GM12878 (cell line): Measurements from ENCODE around the gene ZNF836. TPM values are rescaled to one million over a fixed set of nuclear protein-coding genes. Genes with fewer than 3 reads are reported as not detected.

Experiments used
- ATAC-seq: fragments of 200-7000 bp; cut with Tn5 transposase; 3 replicates; pipeline ENCODE4 v1.9.1; 2020; ENCODE audit warnings: mild to moderate bottlenecking, moderate library complexity
- BruUV-seq: library from RNA; stranded (reverse); fragments of 400-500 nt; replicated peaks from 2 replicates; lab custom pipeline; 2021; lab: Mats Ljungman, UMichigan
- CTCF ChIA-PET: fragments of 300-600 bp; sonication (Branson Sonifier 250); formaldehyde crosslinking; extraction: SDS; loops from one replicate; lab custom pipeline; 2021; ENCODE audit warnings: inconsistent platforms; lab: Yijun Ruan, JAX
- POLR2A ChIA-PET: fragments of 350-600 bp; formaldehyde crosslinking; extraction: SDS; loops from one replicate; lab custom pipeline; 2021; ENCODE audit warnings: inconsistent platforms; lab: Charles Lee
- RAD21 ChIA-PET: fragments of 300-600 bp; sonication (Branson Sonifier 250); formaldehyde crosslinking; loops from one replicate; lab custom pipeline; 2023; ENCODE audit warnings: antibody characterized with exemption; ENCODE audit not compliant: unreplicated experiment; lab: Charles Lee
- SMC1A ChIA-PET: fragments of 300-600 bp; sonication (Branson Sonifier 250); formaldehyde crosslinking; loops from one replicate; lab custom pipeline; 2023; ENCODE audit not compliant: unreplicated experiment, uncharacterized antibody; lab: Charles Lee
- DNase-seq: peaks from one replicate; pipeline ENCODE4 v3.0.0-alpha.2; 2011; ENCODE audit warnings: low read depth, low spot score
- FAIRE-seq: peaks from 3 replicates; lab custom pipeline; 2011; peaks lifted over from hg19 to GRCh38; lab: Jason Lieb, UNC
- H2AFZ ChIP-seq: 2 replicates; pipeline ENCODE4 v1.6.0; 2011; ENCODE audit warnings: low read depth, low read length, control low read depth; ENCODE audit not compliant: control insufficient read depth
- H3K27ac ChIP-seq: 2 replicates; pipeline ENCODE4 v1.5.1; 2011; ENCODE audit warnings: control low read depth; ENCODE audit not compliant: control insufficient read depth, insufficient read depth
- H3K27me3 ChIP-seq, 2 experiments: replicated peaks in 1 of 2; 2 replicates each; pipeline versions ENCODE4 v1.6.0 to v1.6.1; 2011; ENCODE audit warnings: low read length in 1 of 2; ENCODE audit not compliant: control insufficient read depth in 2 of 2, insufficient read depth in 2 of 2
- H3K36me3 ChIP-seq, 2 experiments: 2 replicates each; pipeline ENCODE4 v1.5.1; 2011; ENCODE audit warnings: low read length in 1 of 2; ENCODE audit not compliant: control insufficient read depth in 2 of 2, insufficient read depth in 2 of 2
- H3K4me1 ChIP-seq: 2 replicates; pipeline ENCODE4 v1.6.1; 2011; ENCODE audit warnings: mild to moderate bottlenecking, low read length, moderate library complexity, mixed read lengths; ENCODE audit not compliant: control insufficient read depth, insufficient read depth
- H3K4me2 ChIP-seq: 2 replicates; pipeline ENCODE4 v1.6.0; 2011; ENCODE audit warnings: control low read depth; ENCODE audit not compliant: control insufficient read depth, insufficient read depth
- H3K4me3 ChIP-seq: fragments of 200-600 bp; sonication (generic); 2 replicates; pipeline ENCODE4 v1.5.1; 2016
- H3K79me2 ChIP-seq: 2 replicates; pipeline ENCODE4 v1.6.0; 2011; ENCODE audit warnings: low read length; ENCODE audit not compliant: control insufficient read depth, insufficient read depth
- H3K9ac ChIP-seq: 2 replicates; pipeline ENCODE4 v1.8.0; 2011; ENCODE audit warnings: low read length, control low read depth, mixed read lengths; ENCODE audit not compliant: control insufficient read depth, insufficient read depth
- H3K9me3 ChIP-seq: replicated peaks from 3 replicates; pipeline ENCODE4 v1.5.1; 2011; ENCODE audit warnings: mild to moderate bottlenecking, low read length; ENCODE audit not compliant: control insufficient read depth, insufficient read depth
- H4K20me1 ChIP-seq: 2 replicates; pipeline ENCODE4 v1.6.0; 2011; ENCODE audit not compliant: control insufficient read depth, insufficient read depth
- BMI1 ChIP-seq: fragments of 450-650 bp; IDR thresholded peaks from 2 replicates; pipeline ENCODE4 v1.6.1; 2016; ENCODE audit warnings: mild to moderate bottlenecking, moderate library complexity, borderline replicate concordance
- MTA2 ChIP-seq: fragments of 450-650 bp; IDR thresholded peaks from 2 replicates; pipeline ENCODE4 v1.6.1; 2016; ENCODE audit warnings: low read depth, mild to moderate bottlenecking, moderate library complexity
- PML ChIP-seq: IDR thresholded peaks from 2 replicates; pipeline ENCODE4 v1.6.1; 2012; ENCODE audit warnings: low read length, inconsistent platforms
- POLR2A ChIP-seq: IDR thresholded peaks from 2 replicates; pipeline ENCODE4 v1.6.1; 2011; ENCODE audit warnings: low read depth, mild to moderate bottlenecking, low read length
- POLR2AphosphoS2 ChIP-seq: IDR thresholded peaks from 2 replicates; pipeline ENCODE4 v1.6.1; 2011; ENCODE audit warnings: low read depth, mild to moderate bottlenecking, low read length, improper control_type of control experiment, moderate library complexity
- RUNX3 ChIP-seq: IDR thresholded peaks from 2 replicates; pipeline ENCODE4 v1.6.1; 2012; ENCODE audit warnings: low read length, inconsistent platforms
- SUZ12 ChIP-seq: fragments of 200-600 bp; sonication (generic); IDR thresholded peaks from one replicate; pipeline ENCODE4 v1.6.1; 2018; ENCODE audit warnings: antibody characterized with exemption, mild to moderate bottlenecking; ENCODE audit not compliant: unreplicated experiment
- TAF1 ChIP-seq: IDR thresholded peaks from 2 replicates; pipeline ENCODE4 v1.6.1; 2011; ENCODE audit warnings: mild to moderate bottlenecking, low read depth, low read length, borderline replicate concordance
- TCF3 ChIP-seq: IDR thresholded peaks from 2 replicates; pipeline ENCODE4 v1.6.1; 2012; ENCODE audit warnings: low read depth, mild to moderate bottlenecking, low read length, borderline replicate concordance; ENCODE audit not compliant: insufficient read depth
- ZBED1 ChIP-seq: IDR thresholded peaks from 2 replicates; pipeline ENCODE4 v1.6.1; 2016; ENCODE audit warnings: borderline replicate concordance
- WGBS: methylation state at CpG from one replicate; pipeline ENCODE4 v1.1.6; 2016; ENCODE audit warnings: low lambda C conversion rate; ENCODE audit not compliant: insufficient replicate concordance, insufficient coverage; ENCODE audit errors: missing lambda C conversion rate; 5-methylcytosine and 5-hydroxymethylcytosine counted together
- in situ Hi-C: fragments of 300-500 bp; cut with MboI; formaldehyde crosslinking; loops from 9 replicates; pipeline ENCODE4 v1.14.3; 2018; ENCODE audit warnings: mixed read lengths
- intact Hi-C: fragments of 100-400 bp; cut with micrococcal nuclease; formaldehyde crosslinking; loops from one replicate; pipeline ENCODE4 v1.14.2; 2022; ENCODE audit not compliant: unreplicated experiment
- polyA plus RNA-seq, 11 experiments: library from polyadenylated mRNA; depleted of rRNA in 4 of 11; unstranded in 6 of 11; stranded (reverse) in 5 of 11; fragments of >200 nt; fragmentation: Nextera tagmentation in 4 of 11; fragmentation: Illumina TruSeq in 1 of 11; extraction: Ambion mirVana in 4 of 11; extraction: Trizol in 1 of 11; gene quantifications; 1 replicate in 1 of 11; 2 replicates in 10 of 11; pipeline versions ENCODE4 v1.2.1 to v1.2.3, GENCODE V29; 2011 to 2016; ENCODE audit warnings: inconsistent platforms in 2 of 11, missing spikeins in 2 of 11, low read depth in 1 of 11
- total RNA-seq, 4 experiments: library from RNA; depleted of rRNA in 3 of 4; stranded (reverse); fragments of >200 nt in 3 of 4; fragmentation: Illumina TruSeq in 1 of 4; extraction: Trizol in 1 of 4; gene quantifications; 2 replicates each; pipeline versions ENCODE4 v1.2.1 to v1.2.3, GENCODE V29; 2013 to 2021
- TF ChIP-seq, protein P1 (sequence below): fragments of 450-650 bp; IDR thresholded peaks from 2 replicates; pipeline ENCODE4 v1.6.1; 2016; ENCODE audit warnings: mild to moderate bottlenecking
- TF ChIP-seq, protein P2 (sequence below): IDR thresholded peaks from 2 replicates; pipeline ENCODE4 v1.6.1; 2012; ENCODE audit warnings: low read depth, low read length, improper control_type of control experiment

Gene ZNF836
- total and polyA plus RNA-seq, 10 of the 15 experiments (the other 5 are each of a cell fraction or from before 2014, with no cell fraction given), result 4.5 to 9.2 (median 6.2) TPM

DNA sequence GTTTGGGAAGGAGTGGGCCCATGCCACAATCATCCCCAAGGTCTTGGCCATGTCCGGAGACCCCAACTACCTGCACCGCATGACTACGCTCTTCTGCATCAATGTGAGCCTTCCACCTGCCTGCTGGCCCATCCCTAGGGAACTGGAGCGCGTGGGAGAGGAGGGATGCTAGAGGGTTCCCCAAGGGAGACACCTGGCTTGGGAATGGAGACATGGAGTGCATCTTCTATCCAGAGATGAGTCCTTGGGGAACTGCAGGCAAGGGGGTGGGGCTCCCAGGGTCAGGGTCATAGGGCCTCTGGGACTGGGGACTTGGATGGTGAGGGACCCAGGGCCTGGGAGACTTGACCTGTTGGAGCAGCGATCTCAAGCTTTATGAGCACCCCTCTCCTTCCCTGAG lies 49.6 kb upstream of the ZNF836 start:
- intact Hi-C loops, result no loop called here
- BruUV-seq, result no TSS peak

DNA sequence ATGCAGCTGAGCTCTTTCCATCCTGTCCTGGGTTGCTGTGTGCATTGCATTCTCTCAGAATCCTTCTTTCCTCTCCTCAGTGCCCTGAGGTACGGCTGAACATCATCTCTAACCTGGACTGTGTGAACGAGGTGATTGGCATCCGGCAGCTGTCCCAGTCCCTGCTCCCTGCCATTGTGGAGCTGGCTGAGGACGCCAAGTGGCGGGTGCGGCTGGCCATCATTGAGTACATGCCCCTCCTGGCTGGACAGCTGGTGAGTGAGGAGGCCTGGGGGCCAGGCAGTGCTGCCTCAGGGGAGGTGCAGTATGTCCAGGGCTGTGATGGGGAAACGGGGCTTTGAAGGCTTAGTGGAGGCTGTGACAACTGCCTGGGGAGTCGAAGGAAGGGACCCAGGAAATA lies 48.2 kb upstream of the ZNF836 start:
- Histone ChIP-seq H3K79me2 (no peaks in the 10 kb centered on the region), H2AFZ (no peak overlapping the region), H3K36me3 (peaks cover 46 to 64% of the 10 kb centered on the region in 2 experiments), H3K27me3 (no peaks in the 10 kb centered on the region), H4K20me1 (no peaks in the 10 kb centered on the region), H3K4me1 (no peaks in the 10 kb centered on the region), H3K4me2 (no peak overlapping the region), H3K9me3 (no peaks in the 10 kb centered on the region; the same call in 2 of the 3 replicates), H3K4me3 (no peak overlapping the region), H3K27ac (no peak overlapping the region), H3K9ac (no peak overlapping the region)
- RAD21 ChIA-PET, result no interaction called here
- TF ChIP-seq, protein P1, sequence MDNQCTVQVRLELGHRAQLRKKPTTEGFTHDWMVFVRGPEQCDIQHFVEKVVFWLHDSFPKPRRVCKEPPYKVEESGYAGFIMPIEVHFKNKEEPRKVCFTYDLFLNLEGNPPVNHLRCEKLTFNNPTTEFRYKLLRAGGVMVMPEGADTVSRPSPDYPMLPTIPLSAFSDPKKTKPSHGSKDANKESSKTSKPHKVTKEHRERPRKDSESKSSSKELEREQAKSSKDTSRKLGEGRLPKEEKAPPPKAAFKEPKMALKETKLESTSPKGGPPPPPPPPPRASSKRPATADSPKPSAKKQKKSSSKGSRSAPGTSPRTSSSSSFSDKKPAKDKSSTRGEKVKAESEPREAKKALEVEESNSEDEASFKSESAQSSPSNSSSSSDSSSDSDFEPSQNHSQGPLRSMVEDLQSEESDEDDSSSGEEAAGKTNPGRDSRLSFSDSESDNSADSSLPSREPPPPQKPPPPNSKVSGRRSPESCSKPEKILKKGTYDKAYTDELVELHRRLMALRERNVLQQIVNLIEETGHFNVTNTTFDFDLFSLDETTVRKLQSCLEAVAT, result no peak
- TF ChIP-seq TAF1 (no peak), BMI1 (no peak), SUZ12 (no peak), MTA2 (no peak), POLR2AphosphoS2 (no peak), ZBED1 (no peak), RUNX3 (no peak), TCF3 (no peak)
- TF ChIP-seq, protein P2, sequence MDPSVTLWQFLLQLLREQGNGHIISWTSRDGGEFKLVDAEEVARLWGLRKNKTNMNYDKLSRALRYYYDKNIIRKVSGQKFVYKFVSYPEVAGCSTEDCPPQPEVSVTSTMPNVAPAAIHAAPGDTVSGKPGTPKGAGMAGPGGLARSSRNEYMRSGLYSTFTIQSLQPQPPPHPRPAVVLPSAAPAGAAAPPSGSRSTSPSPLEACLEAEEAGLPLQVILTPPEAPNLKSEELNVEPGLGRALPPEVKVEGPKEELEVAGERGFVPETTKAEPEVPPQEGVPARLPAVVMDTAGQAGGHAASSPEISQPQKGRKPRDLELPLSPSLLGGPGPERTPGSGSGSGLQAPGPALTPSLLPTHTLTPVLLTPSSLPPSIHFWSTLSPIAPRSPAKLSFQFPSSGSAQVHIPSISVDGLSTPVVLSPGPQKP, result no peak
- DNase-seq (no peak), ATAC-seq (no peak), FAIRE-seq (no peak)
- intact Hi-C loops, result no loop called here
- 93% methylated on average over 8 of the region's 8 CpGs for WGBS
- in situ Hi-C loops, result no loop called here
- SMC1A ChIA-PET, result no interaction called here
- no TSS peak for BruUV-seq
- CTCF ChIA-PET, result no interaction called here
- POLR2A ChIA-PET, result no interaction called here

More for the DNA sequence above, 49.6 kb upstream of the ZNF836 start:
- Histone ChIP-seq H3K9ac (no peak overlapping the region), H3K4me3 (no peak overlapping the region), H3K4me1 (no peaks in the 10 kb centered on the region), H3K4me2 (no peak overlapping the region), H3K36me3 (peaks cover 46 to 65% of the 10 kb centered on the region in 2 experiments), H3K27me3 (no peaks in the 10 kb centered on the region), H3K27ac (no peak overlapping the region), H3K79me2 (no peaks in the 10 kb centered on the region), H3K9me3 (no peaks in the 10 kb centered on the region), H4K20me1 (no peaks in the 10 kb centered on the region), H2AFZ (no peak overlapping the region)
- POLR2A ChIA-PET, result no interaction called here
- DNase-seq, result no peak
- WGBS, result 97% methylated on average over 6 of the region's 6 CpGs
- in situ Hi-C loops, result no loop called here
- ATAC-seq, result no peak
- TF ChIP-seq PML (no peak), POLR2A (0 out of 2 replicates have a peak, but pooled peaks have one; percentile 25)
- RAD21 ChIA-PET, result no interaction called here
- CTCF ChIA-PET, result no interaction called here
- no peak for FAIRE-seq
- SMC1A ChIA-PET, result no interaction called here
